Right lobe of liver (tissue), 4 donors: ENCODE data around the gene ADAM8.

Source experiments
- CTCF ChIP-seq, 4 donors: fragments of 200-600 bp in 3 of 4; fragments of 450-650 bp in 1 of 4; IDR thresholded peaks; one replicate each; pipeline versions ENCODE4 v1.5.1 to v1.8.0; 2016 to 2022; ENCODE audit warnings: antibody characterized with exemption in 4 of 4, mild to moderate bottlenecking in 2 of 4
- POLR2A ChIP-seq: fragments of 450-650 bp; IDR thresholded peaks from one replicate; pipeline ENCODE4 v1.6.1; 2017; ENCODE audit warnings: antibody characterized with exemption, mild to moderate bottlenecking
- donor health status: DM: no; HTN: no; CAD: no.
- donor health status: DM: no; HTN: no; CAD: no.
- donor health status: DM: no; HTN: yes; CAD: no.

GRCh38 chr10:133277277-133277992 lies 767 bp upstream of the ADAM8 start:
- TF ChIP-seq CTCF (IDR thresholded peaks at IDR 0.05) (no peak), POLR2A (no peak)
